Ovary (tissue), 9 donors: ENCODE data around the gene TICAM2. TPM values are rescaled to one million over a fixed set of nuclear protein-coding genes. Genes with fewer than 3 reads are reported as not detected.
A peak's percentile ranks its signal among the peaks of the same experiment; 100 is the strongest.

Experiments
- DNase-seq, 5 donors: peaks; one replicate each; pipeline ENCODE4 v3.0.0-alpha.2; 2019 to 2020
- H3K27ac ChIP-seq, 2 donors: fragments of 200-600 bp; one replicate each; pipeline versions ENCODE4 v1.5.1 to v1.8.0; 2019 to 2022
- H3K27me3 ChIP-seq: fragments of 200-600 bp; one replicate; pipeline ENCODE4 v1.8.0; 2022
- H3K36me3 ChIP-seq: fragments of 200-600 bp; sonication (generic); one replicate; pipeline ENCODE4 v1.5.1; 2019
- H3K4me1 ChIP-seq: one replicate; pipeline ENCODE4 v1.8.1; 2013; ENCODE audit warnings: mild to moderate bottlenecking, moderate library complexity; ENCODE audit not compliant: insufficient read depth
- H3K4me3 ChIP-seq: fragments of 200-600 bp; sonication (generic); one replicate; pipeline ENCODE4 v1.5.1; 2017
- H3K9me3 ChIP-seq, 2 donors: fragments of 200-600 bp in 1 of 2; sonication (generic) in 1 of 2; one replicate each; pipeline versions ENCODE4 v1.5.1 to v1.8.1; 2013 to 2019; ENCODE audit warnings: mild to moderate bottlenecking in 1 of 2, moderate library complexity in 1 of 2
- EP300 ChIP-seq: sonication (generic); formaldehyde crosslinking; IDR thresholded peaks from one replicate; pipeline ENCODE4 v1.6.1; 2017; ENCODE audit warnings: antibody characterized with exemption
- POLR2A ChIP-seq: fragments of 450-650 bp; IDR thresholded peaks from one replicate; pipeline ENCODE4 v1.6.1; 2017; ENCODE audit warnings: antibody characterized with exemption, mild to moderate bottlenecking, moderate library complexity
- WGBS, 3 donors: extraction: QIAGEN DNeasy Blood & Tissue Kit in 1 of 3; methylation state at CpG; one replicate each; pipeline versions ENCODE4 v1.1.5 to v1.1.7; 2013 to 2017; 5-methylcytosine and 5-hydroxymethylcytosine counted together
- intact Hi-C, 4 donors: fragments of 100-400 bp; cut with DNase I; formaldehyde crosslinking; loops; one replicate each; pipeline versions ENCODE4 v1.11.0 to v1.15.1; 2022 to 2023
- polyA plus RNA-seq, 2 donors: library from polyadenylated mRNA; stranded (reverse); fragments of 200-250 nt in 1 of 2; fragments of 350-450 nt in 1 of 2; fragmentation: Illumina TruSeq in 1 of 2; extraction: RNeasy Lipid Tissue Mini Kit (QIAGEN cat#74804) in 1 of 2; gene quantifications; one replicate each; pipeline ENCODE4 v1.2.3, GENCODE V29; 2013 to 2014
- total RNA-seq, 7 donors: library from RNA; depleted of rRNA in 2 of 7; stranded (reverse); fragments of >200 nt in 2 of 7; fragmentation: NEBNext Ultra II Directional in 3 of 7; extraction: Animal tissue kit (Norgen Biotek cat#: 25700) in 3 of 7; gene quantifications; one replicate each; pipeline versions ENCODE4 v1.1.0 to v1.2.4, GENCODE V29; 2016 to 2023
- TF ChIP-seq, protein P1 (sequence below), 3 donors: fragments of 450-650 bp in 2 of 3; fragments of 200-600 bp in 1 of 3; IDR thresholded peaks; one replicate each; pipeline versions ENCODE4 v1.5.1 to v1.8.0; 2016 to 2022; ENCODE audit warnings: antibody characterized with exemption in 3 of 3, mild to moderate bottlenecking in 1 of 3
- donor health status: DM: no; HTN: no; CAD: no; lungs with moderate emphysema.
- donor health status: DM: no; HTN: no; CAD: no.
- donor health status: Bipolar disorder and iron deficiency.
- donor health status: DM: yes; HTN: yes; CAD: no.
- donor health status: DM: no; HTN: no; CAD: no.
- donor health status: DM: yes; HTN: yes; CAD: no.

The TICAM2 gene
- total and polyA plus RNA-seq, 9 donors: 1.0 to 6.4 (median 4.0) TPM

GRCh38 chr5:115637507-115637906 is 35.2 kb upstream of the TICAM2 start:
- no peaks in the 10 kb centered on the region for H3K27me3 ChIP-seq
- no peak overlapping the region for H3K27ac ChIP-seq
- H3K9me3 ChIP-seq: no peaks in the 10 kb centered on the region
- DNase-seq: no peak
- H3K4me3 ChIP-seq: no peak overlapping the region
- TF ChIP-seq POLR2A (no peak), EP300 (no peak)
- TF ChIP-seq, protein P1, sequence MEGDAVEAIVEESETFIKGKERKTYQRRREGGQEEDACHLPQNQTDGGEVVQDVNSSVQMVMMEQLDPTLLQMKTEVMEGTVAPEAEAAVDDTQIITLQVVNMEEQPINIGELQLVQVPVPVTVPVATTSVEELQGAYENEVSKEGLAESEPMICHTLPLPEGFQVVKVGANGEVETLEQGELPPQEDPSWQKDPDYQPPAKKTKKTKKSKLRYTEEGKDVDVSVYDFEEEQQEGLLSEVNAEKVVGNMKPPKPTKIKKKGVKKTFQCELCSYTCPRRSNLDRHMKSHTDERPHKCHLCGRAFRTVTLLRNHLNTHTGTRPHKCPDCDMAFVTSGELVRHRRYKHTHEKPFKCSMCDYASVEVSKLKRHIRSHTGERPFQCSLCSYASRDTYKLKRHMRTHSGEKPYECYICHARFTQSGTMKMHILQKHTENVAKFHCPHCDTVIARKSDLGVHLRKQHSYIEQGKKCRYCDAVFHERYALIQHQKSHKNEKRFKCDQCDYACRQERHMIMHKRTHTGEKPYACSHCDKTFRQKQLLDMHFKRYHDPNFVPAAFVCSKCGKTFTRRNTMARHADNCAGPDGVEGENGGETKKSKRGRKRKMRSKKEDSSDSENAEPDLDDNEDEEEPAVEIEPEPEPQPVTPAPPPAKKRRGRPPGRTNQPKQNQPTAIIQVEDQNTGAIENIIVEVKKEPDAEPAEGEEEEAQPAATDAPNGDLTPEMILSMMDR (IDR thresholded peaks at IDR 0.05): no peak
- no peaks in the 10 kb centered on the region for H3K4me1 ChIP-seq
- intact Hi-C loops: no loop called here
- H3K36me3 ChIP-seq: no peaks in the 10 kb centered on the region
- WGBS, 3 donors: 75 to 79% (median 79%) methylated on average over 4 of the region's 4 CpGs

- H3K4me1 ChIP-seq: no peaks in the 10 kb centered on the region
- WGBS, 3 donors: 85 to 94% (median 89%) methylated on average over 1 of the region's 1 CpG
- H3K4me3 ChIP-seq: no peak overlapping the region
- no peaks in the 10 kb centered on the region for H3K36me3 ChIP-seq
- no peaks in the 10 kb centered on the region for H3K27me3 ChIP-seq
- no peak for DNase-seq
- no peaks in the 10 kb centered on the region for H3K9me3 ChIP-seq
- TF ChIP-seq EP300 (no peak), POLR2A (no peak)
- TF ChIP-seq, protein P1 (IDR thresholded peaks at IDR 0.05): no peak
- intact Hi-C loops: no loop called here
- H3K27ac ChIP-seq: no peak overlapping the region
These were observed 33.7 kb upstream of the TICAM2 start for GRCh38 chr5:115636008-115636407.

DNA sequence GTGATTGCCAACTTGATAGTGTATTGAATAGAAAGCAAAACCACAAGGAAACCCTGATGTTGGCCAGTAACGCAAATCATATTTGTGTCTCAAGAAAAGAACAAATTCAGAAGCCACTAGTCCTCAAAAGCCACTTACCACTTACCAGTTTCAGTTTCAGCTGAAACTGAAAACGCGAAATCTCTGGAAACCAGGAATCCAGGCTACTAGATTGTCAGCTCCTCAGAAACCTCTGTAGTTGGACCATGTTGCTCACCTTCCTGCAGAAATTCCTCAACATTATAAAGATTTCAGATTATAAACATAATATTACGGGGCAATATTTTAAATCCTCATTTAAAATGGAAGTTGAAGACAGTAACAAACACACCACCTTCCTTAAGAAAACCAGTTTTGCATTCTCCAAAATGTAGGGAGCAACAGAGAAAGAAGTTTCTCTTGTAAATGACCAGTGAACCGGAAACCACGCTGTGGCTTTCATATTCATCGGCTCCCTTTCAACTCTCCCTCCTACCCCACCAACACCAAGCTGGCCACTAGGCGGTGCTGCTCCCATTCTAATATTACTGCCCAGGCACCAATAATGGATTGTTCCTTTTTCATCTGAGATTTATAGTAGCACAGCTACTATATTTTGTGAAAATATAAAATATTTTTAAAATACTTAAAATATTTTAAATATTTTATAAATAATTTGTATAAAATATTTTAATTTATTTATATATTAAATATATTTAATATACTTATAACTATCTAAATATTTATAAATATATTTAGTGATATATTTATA is 32.3 kb upstream of the TICAM2 start:
- TF ChIP-seq EP300: no peak
- no peak for TF ChIP-seq POLR2A
- TF ChIP-seq, protein P1 (IDR thresholded peaks at IDR 0.05): peak; percentile 50 to 85 (median 76)
- no peaks in the 10 kb centered on the region for H3K4me1 ChIP-seq

DNA sequence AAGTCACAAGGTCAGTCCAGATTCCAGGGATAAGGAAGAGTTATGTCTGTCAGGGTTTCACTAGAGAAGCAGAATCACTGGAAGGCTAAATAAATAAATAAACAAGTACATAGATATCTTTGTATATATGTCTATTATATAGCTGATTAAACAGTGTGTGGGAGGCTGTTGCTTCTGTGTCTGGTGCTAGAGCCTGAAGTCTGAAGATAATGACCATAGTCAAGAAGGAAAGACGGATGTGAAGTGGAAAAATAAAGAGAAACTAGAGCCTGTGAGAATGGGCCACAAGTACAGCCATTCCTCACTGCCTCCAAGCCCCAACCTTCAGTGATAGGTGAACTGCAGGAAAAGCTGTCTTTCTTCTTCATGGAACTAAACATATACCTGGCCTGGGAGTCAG is 27.6 kb upstream of the TICAM2 start:
- H3K27ac ChIP-seq: no peak overlapping the region
- no peaks in the 10 kb centered on the region for H3K36me3 ChIP-seq
- WGBS, 3 donors: 86 to 93% (median 91%) methylated on average over 1 of the region's 1 CpG
- intact Hi-C loops: loop anchor here in 2 of 4 donors (5.0 to 10.0 kb wide), 2 partner anchors 212 to 455 kb away; partner anchors contain the start of genes AP3S1 (in 1 of the 2), ATG12 (in 1 of the 2) and COMMD10 (in 1 of the 2)
- no peak overlapping the region for H3K4me3 ChIP-seq
- TF ChIP-seq, protein P1 (IDR thresholded peaks at IDR 0.05): no peak
- TF ChIP-seq EP300: no peak
- no peak for TF ChIP-seq POLR2A
- no peaks in the 10 kb centered on the region for H3K4me1 ChIP-seq
- DNase-seq: no peak
- no peaks in the 10 kb centered on the region for H3K9me3 ChIP-seq
- no peaks in the 10 kb centered on the region for H3K27me3 ChIP-seq

More for the DNA sequence above, 32.3 kb upstream of the TICAM2 start:
- Histone ChIP-seq H3K27me3 (no peaks in the 10 kb centered on the region), H3K4me3 (peak overlapping the region; percentile 28), H3K27ac (peak overlapping the region in 1 of 2 donors; percentile 34), H3K36me3 (no peaks in the 10 kb centered on the region), H3K9me3 (no peaks in the 10 kb centered on the region)
- intact Hi-C loops: loop anchor here in 1 of 4 donors (5.0 kb wide), 1 partner anchor 208 kb away; the partner anchor contains the start of genes AP3S1 and ATG12
- DNase-seq: peak; percentile 76 to 90 (median 90)
- WGBS, 3 donors: 2 to 4% (median 2%) methylated on average over 8 of the region's 8 CpGs
